Measurements from ENCODE around the gene VPS4A. TPM values are rescaled to one million over a fixed set of nuclear protein-coding genes. Genes with fewer than 3 reads are reported as not detected.
"Not testable (repeated sequence)": the region's sequence is repeated elsewhere in the genome, so short reads cannot be mapped to it uniquely, and the experiment has no call there.

VPS4A gene
- total RNA-seq, 1 experiment from 2014 or later = 23.9 TPM

DNA sequence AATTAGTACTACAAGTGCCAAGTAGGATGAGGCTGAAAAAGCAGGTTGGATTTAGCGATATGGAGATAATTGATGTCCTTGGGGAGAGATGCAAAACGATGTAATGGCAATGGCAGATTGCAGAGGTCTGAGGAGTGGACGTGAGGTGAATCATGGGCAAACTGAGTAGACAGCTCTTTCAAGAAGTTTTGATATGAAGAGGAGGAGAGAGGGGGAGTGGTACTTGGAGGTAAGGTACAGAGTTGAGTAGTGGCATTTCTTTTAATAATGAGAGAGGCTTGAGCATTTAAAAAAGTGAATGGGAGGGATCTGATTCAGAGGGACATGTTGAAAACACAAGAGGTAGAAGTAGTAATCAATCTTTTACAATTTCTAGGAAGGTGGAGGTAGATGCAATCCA is 17.7 kb upstream of the VPS4A start:
- ChIA-PET CTCF (no interaction called here), POLR2A (no interaction called here)
- Histone ChIP-seq H3K9me3 (ENCODE audit: control insufficient read depth, insufficient read depth, low read depth, low read length) (no peaks in the 10 kb centered on the region), H3K27me3 (ENCODE audit: control insufficient read depth, insufficient read depth, low read length) (no peaks in the 10 kb centered on the region), H3K27ac (ENCODE audit: low read length) (no peak overlapping the region), H3K4me1 (ENCODE audit: control insufficient read depth, insufficient read depth, low read length) (no peaks in the 10 kb centered on the region), H3K36me3 (ENCODE audit: control insufficient read depth, insufficient read depth, low read length) (no peaks in the 10 kb centered on the region; the same call in 1 of the 2 replicates), H3K4me3 (ENCODE audit: low read depth in 2 of 2, low read length in 2 of 2) (no peak overlapping the region)
- in situ Hi-C loops (cut with HindIII; ENCODE audit: low pct_unique_long_range_greater_than_20kb, low sequenced_read_pairs) (no loop called here), intact Hi-C loops (cut with micrococcal nuclease; ENCODE audit: unreplicated experiment) (no loop called here)
- ATAC-seq = no peak
- DNase-seq (ENCODE audit: low read depth, low spot score) = no peak
- BruUV-seq (replicated peaks) = no TSS peak
- TF ChIP-seq POLR2AphosphoS5 (IDR thresholded peaks at IDR 0.05; ENCODE audit: low read depth, low read length) (no peak), SIN3A (IDR thresholded peaks at IDR 0.05; ENCODE audit: borderline replicate concordance, insufficient read depth, low read depth, low read length) (no peak), TCF7L2 (IDR thresholded peaks at IDR 0.05; ENCODE audit: low read depth, low read length) (no peak)
- TF ChIP-seq, protein P1, sequence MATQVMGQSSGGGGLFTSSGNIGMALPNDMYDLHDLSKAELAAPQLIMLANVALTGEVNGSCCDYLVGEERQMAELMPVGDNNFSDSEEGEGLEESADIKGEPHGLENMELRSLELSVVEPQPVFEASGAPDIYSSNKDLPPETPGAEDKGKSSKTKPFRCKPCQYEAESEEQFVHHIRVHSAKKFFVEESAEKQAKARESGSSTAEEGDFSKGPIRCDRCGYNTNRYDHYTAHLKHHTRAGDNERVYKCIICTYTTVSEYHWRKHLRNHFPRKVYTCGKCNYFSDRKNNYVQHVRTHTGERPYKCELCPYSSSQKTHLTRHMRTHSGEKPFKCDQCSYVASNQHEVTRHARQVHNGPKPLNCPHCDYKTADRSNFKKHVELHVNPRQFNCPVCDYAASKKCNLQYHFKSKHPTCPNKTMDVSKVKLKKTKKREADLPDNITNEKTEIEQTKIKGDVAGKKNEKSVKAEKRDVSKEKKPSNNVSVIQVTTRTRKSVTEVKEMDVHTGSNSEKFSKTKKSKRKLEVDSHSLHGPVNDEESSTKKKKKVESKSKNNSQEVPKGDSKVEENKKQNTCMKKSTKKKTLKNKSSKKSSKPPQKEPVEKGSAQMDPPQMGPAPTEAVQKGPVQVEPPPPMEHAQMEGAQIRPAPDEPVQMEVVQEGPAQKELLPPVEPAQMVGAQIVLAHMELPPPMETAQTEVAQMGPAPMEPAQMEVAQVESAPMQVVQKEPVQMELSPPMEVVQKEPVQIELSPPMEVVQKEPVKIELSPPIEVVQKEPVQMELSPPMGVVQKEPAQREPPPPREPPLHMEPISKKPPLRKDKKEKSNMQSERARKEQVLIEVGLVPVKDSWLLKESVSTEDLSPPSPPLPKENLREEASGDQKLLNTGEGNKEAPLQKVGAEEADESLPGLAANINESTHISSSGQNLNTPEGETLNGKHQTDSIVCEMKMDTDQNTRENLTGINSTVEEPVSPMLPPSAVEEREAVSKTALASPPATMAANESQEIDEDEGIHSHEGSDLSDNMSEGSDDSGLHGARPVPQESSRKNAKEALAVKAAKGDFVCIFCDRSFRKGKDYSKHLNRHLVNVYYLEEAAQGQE (IDR thresholded peaks at IDR 0.05; ENCODE audit: insufficient read depth in 1 of 2, low read depth in 2 of 2, low read length in 1 of 2) = no peak
- TF ChIP-seq, protein P2, sequence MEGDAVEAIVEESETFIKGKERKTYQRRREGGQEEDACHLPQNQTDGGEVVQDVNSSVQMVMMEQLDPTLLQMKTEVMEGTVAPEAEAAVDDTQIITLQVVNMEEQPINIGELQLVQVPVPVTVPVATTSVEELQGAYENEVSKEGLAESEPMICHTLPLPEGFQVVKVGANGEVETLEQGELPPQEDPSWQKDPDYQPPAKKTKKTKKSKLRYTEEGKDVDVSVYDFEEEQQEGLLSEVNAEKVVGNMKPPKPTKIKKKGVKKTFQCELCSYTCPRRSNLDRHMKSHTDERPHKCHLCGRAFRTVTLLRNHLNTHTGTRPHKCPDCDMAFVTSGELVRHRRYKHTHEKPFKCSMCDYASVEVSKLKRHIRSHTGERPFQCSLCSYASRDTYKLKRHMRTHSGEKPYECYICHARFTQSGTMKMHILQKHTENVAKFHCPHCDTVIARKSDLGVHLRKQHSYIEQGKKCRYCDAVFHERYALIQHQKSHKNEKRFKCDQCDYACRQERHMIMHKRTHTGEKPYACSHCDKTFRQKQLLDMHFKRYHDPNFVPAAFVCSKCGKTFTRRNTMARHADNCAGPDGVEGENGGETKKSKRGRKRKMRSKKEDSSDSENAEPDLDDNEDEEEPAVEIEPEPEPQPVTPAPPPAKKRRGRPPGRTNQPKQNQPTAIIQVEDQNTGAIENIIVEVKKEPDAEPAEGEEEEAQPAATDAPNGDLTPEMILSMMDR (IDR thresholded peaks at IDR 0.05) = no peak

DNA sequence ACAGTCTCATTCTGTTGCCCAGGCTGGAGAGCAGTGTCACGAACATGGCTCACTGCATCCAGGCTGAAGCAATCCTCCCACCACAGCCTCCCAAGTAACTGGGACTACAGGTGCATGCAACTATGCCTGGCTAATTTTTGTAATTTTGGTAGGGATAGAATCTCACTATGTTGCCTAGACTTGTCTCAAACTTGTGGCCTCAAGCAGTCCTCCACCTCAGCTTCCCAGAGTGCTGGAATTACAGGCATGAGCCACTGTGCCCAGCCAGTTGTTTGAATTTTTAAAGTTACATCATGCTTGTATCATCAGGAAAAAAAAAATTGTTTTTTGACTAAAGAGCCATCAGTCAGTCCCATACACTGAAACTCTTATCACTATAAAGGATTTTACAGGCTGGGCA is 17.1 kb upstream of the VPS4A start:
- in situ Hi-C loops (cut with HindIII; ENCODE audit: low pct_unique_long_range_greater_than_20kb, low sequenced_read_pairs) (no loop called here), intact Hi-C loops (cut with micrococcal nuclease; ENCODE audit: unreplicated experiment) (no loop called here)
- POLR2A ChIA-PET = interaction anchor here (0.6 kb wide), 1 partner anchor 106 kb away, joined by 6 read pairs; no protein-coding TSS in a partner anchor
- H3K36me3 ChIP-seq (ENCODE audit: control insufficient read depth, insufficient read depth, low read length) = no peaks in the 10 kb centered on the region; the same call in 1 of the 2 replicates
- no peaks in the 10 kb centered on the region for H3K4me1 ChIP-seq (ENCODE audit: control insufficient read depth, insufficient read depth, low read length)
- no peaks in the 10 kb centered on the region for H3K9me3 ChIP-seq (ENCODE audit: control insufficient read depth, insufficient read depth, low read depth, low read length)
- TF ChIP-seq, protein P1 (IDR thresholded peaks at IDR 0.05; ENCODE audit: insufficient read depth in 1 of 2, low read depth in 2 of 2, low read length in 1 of 2) = no peak
- TF ChIP-seq POLR2AphosphoS5 (IDR thresholded peaks at IDR 0.05; ENCODE audit: low read depth, low read length) (no peak), SIN3A (IDR thresholded peaks at IDR 0.05; ENCODE audit: borderline replicate concordance, insufficient read depth, low read depth, low read length) (no peak), TCF7L2 (IDR thresholded peaks at IDR 0.05; ENCODE audit: low read depth, low read length) (no peak)
- TF ChIP-seq, protein P2 (IDR thresholded peaks at IDR 0.05) = no peak
- CTCF ChIA-PET = no interaction called here
- no peak overlapping the region for H3K4me3 ChIP-seq (ENCODE audit: low read depth in 2 of 2, low read length in 2 of 2)
- no peak for ATAC-seq
- no TSS peak for BruUV-seq (replicated peaks)
- no peak overlapping the region for H3K27ac ChIP-seq (ENCODE audit: low read length)
- DNase-seq (ENCODE audit: low read depth, low spot score) = no peak
- no peaks in the 10 kb centered on the region for H3K27me3 ChIP-seq (ENCODE audit: control insufficient read depth, insufficient read depth, low read length)

DNA sequence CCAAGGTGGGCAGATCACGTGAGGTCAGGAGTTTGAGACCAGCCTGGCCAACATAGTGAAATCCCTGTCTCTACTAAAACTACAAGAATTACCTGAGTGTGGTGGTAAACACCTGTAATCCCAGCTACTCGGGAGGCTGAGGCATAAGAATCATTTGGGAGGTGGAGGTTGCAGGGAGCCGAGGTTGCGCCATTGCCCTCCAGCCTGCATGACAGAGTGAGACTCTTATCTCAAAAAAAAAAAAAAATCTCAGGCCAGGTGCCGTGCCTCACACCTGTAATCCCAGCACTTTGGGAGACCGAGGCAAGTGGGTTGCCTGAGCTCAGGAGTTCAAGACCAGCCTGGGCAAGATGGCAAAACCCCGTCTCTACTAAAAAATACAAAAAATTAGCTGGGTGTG is 14.4 kb upstream of the VPS4A start:
- H3K9me3 ChIP-seq (ENCODE audit: control insufficient read depth, insufficient read depth, low read depth, low read length); BruUV-seq (replicated peaks); DNase-seq (ENCODE audit: low read depth, low spot score); in situ Hi-C loops (cut with HindIII; ENCODE audit: low pct_unique_long_range_greater_than_20kb, low sequenced_read_pairs); H3K4me3 ChIP-seq (ENCODE audit: low read depth in 2 of 2, low read length in 2 of 2); H3K36me3 ChIP-seq (ENCODE audit: control insufficient read depth, insufficient read depth, low read length); H3K27me3 ChIP-seq (ENCODE audit: control insufficient read depth, insufficient read depth, low read length); H3K27ac ChIP-seq (ENCODE audit: low read length); ATAC-seq; H3K4me1 ChIP-seq (ENCODE audit: control insufficient read depth, insufficient read depth, low read length); intact Hi-C loops (cut with micrococcal nuclease; ENCODE audit: unreplicated experiment): not testable (repeated sequence)
- ChIA-PET CTCF (interaction anchor here (0.7 kb wide), 1 partner anchor 14 kb away, joined by 3 read pairs; no protein-coding TSS in a partner anchor), POLR2A (interaction anchor here (0.6 kb wide), 1 partner anchor 272 kb away, joined by 3 read pairs; no protein-coding TSS in a partner anchor)
